ENCODE data around the gene HOXB6. TPM values are rescaled to one million over a fixed set of nuclear protein-coding genes. Genes with fewer than 3 reads are reported as not detected.

The HOXB6 gene
- total RNA-seq, 2 donors from 2014 or later = not detected

GRCh38 chr17:48569674-48570324 is 35.0 kb downstream of the HOXB6 start:
- H3K4me3 ChIP-seq (ENCODE audit: low read length) = no peak overlapping the region
- H3K9me3 ChIP-seq (ENCODE audit: control insufficient read depth, low read length) = peaks cover 13% of the 10 kb centered on the region
- H3K9ac ChIP-seq (ENCODE audit: extremely low read depth, low read length, poor library complexity, severe bottlenecking) = no peak overlapping the region
- H3K4me1 ChIP-seq (ENCODE audit: control insufficient read depth, insufficient read depth, low read length) = peaks cover 13% of the 10 kb centered on the region
- TF ChIP-seq CTCF (conservative IDR thresholded peaks at IDR 0.05) = peak; percentile 48
- no peaks in the 10 kb centered on the region for H3K36me3 Mint-ChIP-seq (ENCODE audit: low read depth)
- no peak overlapping the region for H3K27ac ChIP-seq (ENCODE audit: low read depth, low read length)
- H3K27ac Mint-ChIP-seq = no peak overlapping the region
- peak overlapping the region; percentile 27 for H3K4me3 Mint-ChIP-seq
- no peaks in the 10 kb centered on the region for H3K9me3 Mint-ChIP-seq
- H3K27me3 Mint-ChIP-seq (ENCODE audit: insufficient read depth) = no peaks in the 10 kb centered on the region
- H3K27me3 ChIP-seq (ENCODE audit: control insufficient read depth, insufficient read depth, low read length, poor library complexity, severe bottlenecking) = peaks cover 100% of the 10 kb centered on the region
- no peaks in the 10 kb centered on the region for H3K36me3 ChIP-seq (ENCODE audit: control insufficient read depth, insufficient read depth, low read length)
- peaks cover 16% of the 10 kb centered on the region for H3K4me1 Mint-ChIP-seq
- no peak for DNase-seq
- 0 to 14% methylated on average over 2 to 4 of the region's 6 CpGs for whole genome bisulfite sequencing, 2 experiments (ENCODE audit: insufficient coverage in 1 of 2, insufficient read length in 1 of 2)

- 5% methylated on average over 1 of the region's 3 CpGs; no CpG with 5 or more reads in 1 of the 2 experiments for WGBS, 2 experiments (ENCODE audit: insufficient coverage in 1 of 2, insufficient read length in 1 of 2)
- Histone ChIP-seq H3K36me3 (ENCODE audit: control insufficient read depth, insufficient read depth, low read length) (no peaks in the 10 kb centered on the region), H3K4me3 (ENCODE audit: low read length) (peak overlapping the region; percentile 14), H3K4me1 (ENCODE audit: control insufficient read depth, insufficient read depth, low read length) (peaks cover 13% of the 10 kb centered on the region), H3K27me3 (ENCODE audit: control insufficient read depth, insufficient read depth, low read length, poor library complexity, severe bottlenecking) (peaks cover 99% of the 10 kb centered on the region), H3K9ac (ENCODE audit: extremely low read depth, low read length, poor library complexity, severe bottlenecking) (no peak overlapping the region), H3K27ac (ENCODE audit: low read depth, low read length) (no peak overlapping the region), H3K9me3 (ENCODE audit: control insufficient read depth, low read length) (peaks cover 13% of the 10 kb centered on the region)
- no peak for TF ChIP-seq CTCF (conservative IDR thresholded peaks at IDR 0.05)
- Mint-ChIP-seq H3K4me3 (no peak overlapping the region), H3K4me1 (peaks cover 16% of the 10 kb centered on the region), H3K9me3 (no peaks in the 10 kb centered on the region), H3K36me3 (ENCODE audit: low read depth) (no peaks in the 10 kb centered on the region), H3K27ac (no peak overlapping the region), H3K27me3 (ENCODE audit: insufficient read depth) (no peaks in the 10 kb centered on the region)
- DNase-seq = no peak
These were observed 35.6 kb downstream of the HOXB6 start for GRCh38 chr17:48569240-48569582.

GRCh38 chr17:48568499-48569239 is 36.1 kb downstream of the HOXB6 start:
- no peak overlapping the region for H3K4me3 Mint-ChIP-seq
- no peak overlapping the region for H3K27ac ChIP-seq (ENCODE audit: low read depth, low read length)
- H3K4me1 Mint-ChIP-seq = peaks cover 16% of the 10 kb centered on the region
- H3K27ac Mint-ChIP-seq = no peak overlapping the region
- H3K9ac ChIP-seq (ENCODE audit: extremely low read depth, low read length, poor library complexity, severe bottlenecking) = no peak overlapping the region
- H3K9me3 Mint-ChIP-seq = no peaks in the 10 kb centered on the region
- peak overlapping the region; percentile 14 for H3K4me3 ChIP-seq (ENCODE audit: low read length)
- peaks cover 13% of the 10 kb centered on the region for H3K9me3 ChIP-seq (ENCODE audit: control insufficient read depth, low read length)
- H3K4me1 ChIP-seq (ENCODE audit: control insufficient read depth, insufficient read depth, low read length) = peaks cover 13% of the 10 kb centered on the region
- no peaks in the 10 kb centered on the region for H3K36me3 ChIP-seq (ENCODE audit: control insufficient read depth, insufficient read depth, low read length)
- no peaks in the 10 kb centered on the region for H3K36me3 Mint-ChIP-seq (ENCODE audit: low read depth)
- H3K27me3 ChIP-seq (ENCODE audit: control insufficient read depth, insufficient read depth, low read length, poor library complexity, severe bottlenecking) = peaks cover 99% of the 10 kb centered on the region
- no peak for DNase-seq
- peaks cover 3% of the 10 kb centered on the region for H3K27me3 Mint-ChIP-seq (ENCODE audit: insufficient read depth)
- TF ChIP-seq CTCF (conservative IDR thresholded peaks at IDR 0.05) = no peak
- WGBS, 2 experiments (ENCODE audit: insufficient coverage in 1 of 2, insufficient read length in 1 of 2) = 6 to 9% methylated on average over 11 to 31 of the region's 33 CpGs

Measured in endodermal cell (in vitro differentiated cells).